ENCODE results near the gene NCF4. TPM values are rescaled to one million over a fixed set of nuclear protein-coding genes. Genes with fewer than 3 reads are reported as not detected.

The NCF4 gene
- total and polyA plus RNA-seq, 2 donors (not counting 1 experiment from before 2014, with no cell fraction given), result 118 to 175 TPM

- peaks cover 0 to 12% (median 9%) of the 10 kb centered on the region in 3 donors for H3K9me3 ChIP-seq (ENCODE audit: control extremely low read depth in 1 of 3, control insufficient read depth in 2 of 3, insufficient read depth in 1 of 3, low read length in 2 of 3)
- no peak for DNase-seq
- no peak overlapping the region for H3K4me2 ChIP-seq (replicated peaks; ENCODE audit: low read depth, low read length, poor library complexity, severe bottlenecking)
- ATAC-seq (ENCODE audit: low read depth), result no peak
- no peak overlapping the region for H2AFZ ChIP-seq (ENCODE audit: insufficient read depth, low read depth, low read length, poor library complexity, severe bottlenecking)
- no peak overlapping the region for H3K4me3 ChIP-seq (ENCODE audit: control extremely low read depth in 1 of 5, extremely low read depth in 1 of 5, insufficient read depth in 1 of 5, low read depth in 2 of 5, low read length in 4 of 5)
- no peaks in the 10 kb centered on the region for H3K27me3 Mint-ChIP-seq
- H3K27me3 ChIP-seq (replicated peaks in 1 of 4; ENCODE audit: control extremely low read depth in 1 of 4, control insufficient read depth in 3 of 4, insufficient read depth in 4 of 4, low read length in 3 of 4), result no peaks in the 10 kb centered on the region
- H3K9ac ChIP-seq (ENCODE audit: low read length), result no peak overlapping the region
- intact Hi-C loops (cut with micrococcal nuclease), result no loop called here
- peaks cover 0 to 6% of the 10 kb centered on the region in 2 donors for H3K4me1 ChIP-seq (ENCODE audit: control insufficient read depth in 2 of 2, insufficient read depth in 2 of 2, low read length in 2 of 2)
- H4K20me1 ChIP-seq (ENCODE audit: control insufficient read depth, insufficient read depth, low read length, poor library complexity, severe bottlenecking), result no peaks in the 10 kb centered on the region
- no peak overlapping the region for H3K27ac Mint-ChIP-seq
- peaks cover 9 to 68% of the 10 kb centered on the region in 2 experiments for H3K36me3 ChIP-seq (replicated peaks in 1 of 2; ENCODE audit: control extremely low read depth in 1 of 2, control insufficient read depth in 1 of 2, extremely low read depth in 1 of 2, insufficient read depth in 2 of 2, low read length in 1 of 2)
- no peak overlapping the region for H3K27ac ChIP-seq (ENCODE audit: low read length in 2 of 2)
- H3K4me1 Mint-ChIP-seq, result peaks cover 6% of the 10 kb centered on the region
- peaks cover 13% of the 10 kb centered on the region for H3K9me3 Mint-ChIP-seq (ENCODE audit: insufficient read depth)
- TF ChIP-seq EZH2 (IDR thresholded peaks at IDR 0.05; ENCODE audit: borderline replicate concordance, insufficient read depth, low read depth, low read length, poor library complexity, severe bottlenecking) (no peak), CTCF (IDR thresholded peaks at IDR 0.05) (no peak)
- H3K79me2 ChIP-seq (ENCODE audit: control insufficient read depth, insufficient read depth, low read length), result no peaks in the 10 kb centered on the region
- WGBS (ENCODE audit: insufficient coverage), result 100% methylated on average over 2 of the region's 6 CpGs
- ChIA-PET POLR2A (no interaction called here), CTCF (no interaction called here)
- no peak overlapping the region for H3K4me3 Mint-ChIP-seq
Measured at GRCh38 chr22:36875741-36876140, 14.9 kb downstream of the NCF4 start.

DNA sequence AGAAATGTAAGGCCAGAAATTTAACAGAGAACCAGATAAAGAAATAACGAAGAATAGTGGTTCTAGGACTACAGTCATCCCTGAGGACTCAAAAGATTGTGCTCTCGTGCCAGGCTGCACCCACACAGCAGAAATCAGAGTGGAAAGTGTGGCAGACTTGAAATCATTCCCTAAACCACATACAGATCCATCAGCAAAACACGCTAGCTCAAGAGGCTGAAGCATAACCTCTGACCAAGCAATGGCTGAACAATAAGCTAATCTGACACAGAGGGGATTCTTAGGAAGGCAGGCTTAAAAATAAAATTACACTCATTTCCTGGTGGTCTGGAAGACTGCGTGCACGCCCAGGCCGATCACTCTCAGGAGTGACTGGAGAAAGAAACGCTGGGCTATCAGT lies 19.0 kb downstream of the NCF4 start:
- no peaks in the 10 kb centered on the region for H3K4me1 Mint-ChIP-seq
- ChIA-PET POLR2A (no interaction called here), CTCF (no interaction called here)
- ATAC-seq (ENCODE audit: low read depth) (no peak), DNase-seq (no peak)
- H3K36me3 ChIP-seq (replicated peaks in 1 of 2; ENCODE audit: control extremely low read depth in 1 of 2, control insufficient read depth in 1 of 2, extremely low read depth in 1 of 2, insufficient read depth in 2 of 2, low read length in 1 of 2), result peaks cover 9 to 32% of the 10 kb centered on the region in 2 experiments
- H3K27ac ChIP-seq (ENCODE audit: low read length in 2 of 2), result no peak overlapping the region
- H3K4me1 ChIP-seq (ENCODE audit: control insufficient read depth in 2 of 2, insufficient read depth in 2 of 2, low read length in 2 of 2), result no peaks in the 10 kb centered on the region
- intact Hi-C loops (cut with micrococcal nuclease), result no loop called here
- H3K4me3 Mint-ChIP-seq, result no peak overlapping the region
- H3K79me2 ChIP-seq (ENCODE audit: control insufficient read depth, insufficient read depth, low read length), result no peaks in the 10 kb centered on the region
- H3K27me3 ChIP-seq (replicated peaks in 1 of 4; ENCODE audit: control extremely low read depth in 1 of 4, control insufficient read depth in 3 of 4, insufficient read depth in 4 of 4, low read length in 3 of 4), result no peaks in the 10 kb centered on the region
- peaks cover 26% of the 10 kb centered on the region for H3K9me3 Mint-ChIP-seq (ENCODE audit: insufficient read depth)
- no peak overlapping the region for H3K4me3 ChIP-seq (ENCODE audit: control extremely low read depth in 1 of 5, extremely low read depth in 1 of 5, insufficient read depth in 1 of 5, low read depth in 2 of 5, low read length in 4 of 5)
- WGBS (ENCODE audit: insufficient coverage), result 92% methylated on average over 6 of the region's 7 CpGs
- TF ChIP-seq CTCF (IDR thresholded peaks at IDR 0.05) (no peak), EZH2 (IDR thresholded peaks at IDR 0.05; ENCODE audit: borderline replicate concordance, insufficient read depth, low read depth, low read length, poor library complexity, severe bottlenecking) (no peak)
- no peak overlapping the region for H3K4me2 ChIP-seq (replicated peaks; ENCODE audit: low read depth, low read length, poor library complexity, severe bottlenecking)
- H3K27me3 Mint-ChIP-seq, result peaks cover 8% of the 10 kb centered on the region
- H3K27ac Mint-ChIP-seq, result no peak overlapping the region
- H4K20me1 ChIP-seq (ENCODE audit: control insufficient read depth, insufficient read depth, low read length, poor library complexity, severe bottlenecking), result no peaks in the 10 kb centered on the region
- H3K9ac ChIP-seq (ENCODE audit: low read length), result no peak overlapping the region
- H3K9me3 ChIP-seq (ENCODE audit: control extremely low read depth in 1 of 3, control insufficient read depth in 2 of 3, insufficient read depth in 1 of 3, low read length in 2 of 3), result peaks cover 0 to 32% (median 28%) of the 10 kb centered on the region in 3 donors
- H2AFZ ChIP-seq (ENCODE audit: insufficient read depth, low read depth, low read length, poor library complexity, severe bottlenecking), result no peak overlapping the region

Data from B cell (primary cell).